HL-60 (cell line): ENCODE data around the gene BTNL3.

Experiments
- GABPA ChIP-seq: IDR thresholded peaks from 2 replicates; pipeline ENCODE4 v1.6.1; 2012; ENCODE audit warnings: low read depth
- POLR2AphosphoS5 ChIP-seq: IDR thresholded peaks from 2 replicates; pipeline ENCODE4 v1.6.1; 2012; ENCODE audit warnings: low read depth
- SPI1 ChIP-seq: IDR thresholded peaks from 2 replicates; pipeline ENCODE4 v1.6.1; 2012; ENCODE audit warnings: low read depth, mild to moderate bottlenecking, borderline replicate concordance
- TF ChIP-seq, protein P1 (sequence below): IDR thresholded peaks from one replicate; pipeline ENCODE4 v1.5.1; 2011; ENCODE audit warnings: low read length, control low read depth, inconsistent platforms; ENCODE audit not compliant: insufficient read depth
- TF ChIP-seq, protein P2 (sequence below): IDR thresholded peaks from 2 replicates; pipeline ENCODE4 v1.6.1; 2012; ENCODE audit warnings: low read depth; ENCODE audit not compliant: insufficient replicate concordance

GRCh38 chr5:180960209-180960608, 28.4 kb upstream of the BTNL3 start:
- TF ChIP-seq, protein P1, sequence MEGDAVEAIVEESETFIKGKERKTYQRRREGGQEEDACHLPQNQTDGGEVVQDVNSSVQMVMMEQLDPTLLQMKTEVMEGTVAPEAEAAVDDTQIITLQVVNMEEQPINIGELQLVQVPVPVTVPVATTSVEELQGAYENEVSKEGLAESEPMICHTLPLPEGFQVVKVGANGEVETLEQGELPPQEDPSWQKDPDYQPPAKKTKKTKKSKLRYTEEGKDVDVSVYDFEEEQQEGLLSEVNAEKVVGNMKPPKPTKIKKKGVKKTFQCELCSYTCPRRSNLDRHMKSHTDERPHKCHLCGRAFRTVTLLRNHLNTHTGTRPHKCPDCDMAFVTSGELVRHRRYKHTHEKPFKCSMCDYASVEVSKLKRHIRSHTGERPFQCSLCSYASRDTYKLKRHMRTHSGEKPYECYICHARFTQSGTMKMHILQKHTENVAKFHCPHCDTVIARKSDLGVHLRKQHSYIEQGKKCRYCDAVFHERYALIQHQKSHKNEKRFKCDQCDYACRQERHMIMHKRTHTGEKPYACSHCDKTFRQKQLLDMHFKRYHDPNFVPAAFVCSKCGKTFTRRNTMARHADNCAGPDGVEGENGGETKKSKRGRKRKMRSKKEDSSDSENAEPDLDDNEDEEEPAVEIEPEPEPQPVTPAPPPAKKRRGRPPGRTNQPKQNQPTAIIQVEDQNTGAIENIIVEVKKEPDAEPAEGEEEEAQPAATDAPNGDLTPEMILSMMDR = no peak
- TF ChIP-seq POLR2AphosphoS5 (no peak), GABPA (no peak), SPI1 (no peak)
- TF ChIP-seq, protein P2, sequence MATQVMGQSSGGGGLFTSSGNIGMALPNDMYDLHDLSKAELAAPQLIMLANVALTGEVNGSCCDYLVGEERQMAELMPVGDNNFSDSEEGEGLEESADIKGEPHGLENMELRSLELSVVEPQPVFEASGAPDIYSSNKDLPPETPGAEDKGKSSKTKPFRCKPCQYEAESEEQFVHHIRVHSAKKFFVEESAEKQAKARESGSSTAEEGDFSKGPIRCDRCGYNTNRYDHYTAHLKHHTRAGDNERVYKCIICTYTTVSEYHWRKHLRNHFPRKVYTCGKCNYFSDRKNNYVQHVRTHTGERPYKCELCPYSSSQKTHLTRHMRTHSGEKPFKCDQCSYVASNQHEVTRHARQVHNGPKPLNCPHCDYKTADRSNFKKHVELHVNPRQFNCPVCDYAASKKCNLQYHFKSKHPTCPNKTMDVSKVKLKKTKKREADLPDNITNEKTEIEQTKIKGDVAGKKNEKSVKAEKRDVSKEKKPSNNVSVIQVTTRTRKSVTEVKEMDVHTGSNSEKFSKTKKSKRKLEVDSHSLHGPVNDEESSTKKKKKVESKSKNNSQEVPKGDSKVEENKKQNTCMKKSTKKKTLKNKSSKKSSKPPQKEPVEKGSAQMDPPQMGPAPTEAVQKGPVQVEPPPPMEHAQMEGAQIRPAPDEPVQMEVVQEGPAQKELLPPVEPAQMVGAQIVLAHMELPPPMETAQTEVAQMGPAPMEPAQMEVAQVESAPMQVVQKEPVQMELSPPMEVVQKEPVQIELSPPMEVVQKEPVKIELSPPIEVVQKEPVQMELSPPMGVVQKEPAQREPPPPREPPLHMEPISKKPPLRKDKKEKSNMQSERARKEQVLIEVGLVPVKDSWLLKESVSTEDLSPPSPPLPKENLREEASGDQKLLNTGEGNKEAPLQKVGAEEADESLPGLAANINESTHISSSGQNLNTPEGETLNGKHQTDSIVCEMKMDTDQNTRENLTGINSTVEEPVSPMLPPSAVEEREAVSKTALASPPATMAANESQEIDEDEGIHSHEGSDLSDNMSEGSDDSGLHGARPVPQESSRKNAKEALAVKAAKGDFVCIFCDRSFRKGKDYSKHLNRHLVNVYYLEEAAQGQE = no peak
